ENCODE measurements around the gene PTPRM. TPM values are rescaled to one million over a fixed set of nuclear protein-coding genes. Genes with fewer than 3 reads are reported as not detected.

PTPRM gene
- total and polyA plus RNA-seq, 2 donors (not counting 3 experiments of a cell fraction or from before 2014, with no cell fraction given) = 37.4 to 43.7 TPM

DNA sequence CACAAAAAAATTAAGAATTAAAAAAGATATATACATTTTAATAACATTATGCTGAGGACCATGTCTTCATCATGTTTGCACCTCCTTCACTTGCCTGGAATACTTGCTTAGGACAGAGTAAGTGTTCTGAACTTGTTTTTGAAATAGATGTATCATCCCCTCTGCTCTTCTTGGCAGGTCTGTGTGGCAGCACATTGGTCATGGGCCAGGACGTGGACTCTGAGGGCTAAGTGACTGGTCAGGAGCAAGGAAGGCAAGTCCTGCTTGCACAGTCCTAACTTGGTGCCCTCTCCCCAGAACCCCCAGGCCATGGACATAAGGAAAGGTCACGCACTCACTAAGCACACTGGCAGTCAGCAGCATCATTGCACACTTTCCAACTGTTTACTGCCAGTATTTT is 95.8 kb downstream of the PTPRM start:
- Histone ChIP-seq H3K27me3 (ENCODE audit: control insufficient read depth in 2 of 2, insufficient read depth in 2 of 2, low read length in 2 of 2) (no peaks in the 10 kb centered on the region), H4K20me1 (replicated peaks; ENCODE audit: control insufficient read depth, extremely low read depth, insufficient read depth, low read length) (no peaks in the 10 kb centered on the region), H3K79me2 (ENCODE audit: control insufficient read depth, insufficient read depth, low read length) (no peaks in the 10 kb centered on the region), H3K4me2 (ENCODE audit: insufficient read depth, low read length) (no peak overlapping the region), H3K27ac (ENCODE audit: insufficient read depth, low read depth, low read length) (no peak overlapping the region), H2AFZ (ENCODE audit: low read depth, low read length) (no peak overlapping the region), H3K4me1 (ENCODE audit: control insufficient read depth, extremely low read depth, insufficient read depth, low read length) (no peaks in the 10 kb centered on the region), H3K36me3 (ENCODE audit: control insufficient read depth in 2 of 2, extremely low read depth in 1 of 2, insufficient read depth in 2 of 2, low read length in 2 of 2) (no peaks in the 10 kb centered on the region), H3K4me3 (replicated peaks in 1 of 3; ENCODE audit: insufficient read depth in 1 of 3, low read depth in 1 of 3, low read length in 3 of 3) (no peak overlapping the region), H3K9me1 (replicated peaks; ENCODE audit: control insufficient read depth, extremely low read depth, insufficient read depth, low read length) (no peaks in the 10 kb centered on the region), H3K9ac (replicated peaks; ENCODE audit: extremely low read depth, insufficient read depth, low read length) (no peak overlapping the region), H3K9me3 (replicated peaks; ENCODE audit: control insufficient read depth, insufficient read depth, low read length) (no peaks in the 10 kb centered on the region)
- DNase-seq (ENCODE audit: low read depth, low spot score) (no peak), FAIRE-seq (no peak)
- no TSS peak for BruUV-seq (replicated peaks)
- ChIA-PET CTCF (no interaction called here), POLR2A (no interaction called here)
- intact Hi-C loops (cut with micrococcal nuclease) (no loop called here), dilution Hi-C loops (cut with MboI; ENCODE audit: extremely low pct_ligation_motif_present, low sequenced_read_pairs) (no loop called here)
- no peak for TF ChIP-seq JUN (IDR thresholded peaks at IDR 0.05; ENCODE audit: borderline replicate concordance, insufficient read depth, insufficient read length, low read depth)
- TF ChIP-seq MYC (IDR thresholded peaks at IDR 0.05; ENCODE audit: low read depth, low read length) = no peak
- no peak for TF ChIP-seq EZH2 (IDR thresholded peaks at IDR 0.05; ENCODE audit: borderline replicate concordance, low read depth, low read length, severe bottlenecking)
- TF ChIP-seq POLR2AphosphoS5 (IDR thresholded peaks at IDR 0.05; ENCODE audit: insufficient read depth, low read depth, low read length) = no peak
- no peak for TF ChIP-seq GATA2 (IDR thresholded peaks at IDR 0.05; ENCODE audit: insufficient read depth, insufficient read length, low read depth, low read length)
- TF ChIP-seq, protein P1, sequence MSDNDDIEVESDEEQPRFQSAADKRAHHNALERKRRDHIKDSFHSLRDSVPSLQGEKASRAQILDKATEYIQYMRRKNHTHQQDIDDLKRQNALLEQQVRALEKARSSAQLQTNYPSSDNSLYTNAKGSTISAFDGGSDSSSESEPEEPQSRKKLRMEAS (IDR thresholded peaks at IDR 0.05; ENCODE audit: insufficient read depth, insufficient read length) = no peak
- no peak for TF ChIP-seq FOS (IDR thresholded peaks at IDR 0.05; ENCODE audit: borderline replicate concordance, insufficient read depth, low read length)

Data from endothelial cell of umbilical vein (primary cell).